Bronchial epithelial cell (primary cell): ENCODE data around the gene EDEM3. TPM values are rescaled to one million over a fixed set of nuclear protein-coding genes. Genes with fewer than 3 reads are reported as not detected.

Source experiments
- DNase-seq: peaks from one replicate; pipeline ENCODE4 v3.0.0-alpha.2; 2010; ENCODE audit warnings: low read depth
- FAIRE-seq: peaks from 2 replicates; lab custom pipeline; 2011; peaks lifted over from hg19 to GRCh38; lab: Jason Lieb, UNC
- H3K27me3 ChIP-seq: 2 replicates; pipeline ENCODE4 v1.5.1; 2011; ENCODE audit warnings: low read length; ENCODE audit not compliant: control insufficient read depth, insufficient read depth
- H3K36me3 ChIP-seq: 2 replicates; pipeline ENCODE4 v1.5.1; 2011; ENCODE audit warnings: low read length; ENCODE audit not compliant: control insufficient read depth, insufficient read depth
- H3K4me3 ChIP-seq: 2 replicates; pipeline ENCODE4 v1.5.1; 2011; ENCODE audit warnings: mild to moderate bottlenecking, low read depth, low read length, control low read depth
- total RNA-seq: library from RNA; depleted of rRNA; stranded (reverse); fragments of >200 nt; gene quantifications from 2 replicates; pipeline ENCODE4 v1.2.1, GENCODE V29; 2014
- TF ChIP-seq, protein P1 (sequence below): IDR thresholded peaks from 2 replicates; pipeline ENCODE4 v1.5.1; 2011; ENCODE audit warnings: mild to moderate bottlenecking, moderate library complexity, low read length, control low read depth, inconsistent platforms; ENCODE audit not compliant: insufficient read depth, severe bottlenecking

Gene EDEM3
- total RNA-seq, 1 donor from 2014 or later: 32.1 TPM

DNA sequence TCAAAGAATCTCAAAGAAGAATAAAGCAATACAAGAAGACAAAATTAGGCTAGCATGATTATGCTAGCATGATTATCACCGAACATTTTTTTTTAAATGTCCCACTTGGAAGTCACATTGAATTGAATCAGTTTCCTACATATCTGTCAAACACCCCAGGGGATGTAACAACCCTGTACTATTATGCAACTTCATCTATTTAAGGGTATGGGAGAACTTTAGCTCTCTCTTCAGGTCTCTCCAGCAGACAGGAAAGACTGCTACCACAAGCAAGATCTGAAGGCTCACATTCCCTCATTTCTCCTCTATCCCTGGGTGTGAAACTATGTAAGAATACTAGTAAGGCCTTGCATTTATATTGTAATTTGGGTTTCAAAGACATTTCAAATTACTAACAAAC, 52.8 kb downstream of the EDEM3 start:
- DNase-seq: no peak
- Histone ChIP-seq H3K4me3 (no peak overlapping the region), H3K36me3 (peaks cover 3% of the 10 kb centered on the region), H3K27me3 (no peaks in the 10 kb centered on the region)
- TF ChIP-seq, protein P1, sequence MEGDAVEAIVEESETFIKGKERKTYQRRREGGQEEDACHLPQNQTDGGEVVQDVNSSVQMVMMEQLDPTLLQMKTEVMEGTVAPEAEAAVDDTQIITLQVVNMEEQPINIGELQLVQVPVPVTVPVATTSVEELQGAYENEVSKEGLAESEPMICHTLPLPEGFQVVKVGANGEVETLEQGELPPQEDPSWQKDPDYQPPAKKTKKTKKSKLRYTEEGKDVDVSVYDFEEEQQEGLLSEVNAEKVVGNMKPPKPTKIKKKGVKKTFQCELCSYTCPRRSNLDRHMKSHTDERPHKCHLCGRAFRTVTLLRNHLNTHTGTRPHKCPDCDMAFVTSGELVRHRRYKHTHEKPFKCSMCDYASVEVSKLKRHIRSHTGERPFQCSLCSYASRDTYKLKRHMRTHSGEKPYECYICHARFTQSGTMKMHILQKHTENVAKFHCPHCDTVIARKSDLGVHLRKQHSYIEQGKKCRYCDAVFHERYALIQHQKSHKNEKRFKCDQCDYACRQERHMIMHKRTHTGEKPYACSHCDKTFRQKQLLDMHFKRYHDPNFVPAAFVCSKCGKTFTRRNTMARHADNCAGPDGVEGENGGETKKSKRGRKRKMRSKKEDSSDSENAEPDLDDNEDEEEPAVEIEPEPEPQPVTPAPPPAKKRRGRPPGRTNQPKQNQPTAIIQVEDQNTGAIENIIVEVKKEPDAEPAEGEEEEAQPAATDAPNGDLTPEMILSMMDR: no peak
- FAIRE-seq: no peak

DNA sequence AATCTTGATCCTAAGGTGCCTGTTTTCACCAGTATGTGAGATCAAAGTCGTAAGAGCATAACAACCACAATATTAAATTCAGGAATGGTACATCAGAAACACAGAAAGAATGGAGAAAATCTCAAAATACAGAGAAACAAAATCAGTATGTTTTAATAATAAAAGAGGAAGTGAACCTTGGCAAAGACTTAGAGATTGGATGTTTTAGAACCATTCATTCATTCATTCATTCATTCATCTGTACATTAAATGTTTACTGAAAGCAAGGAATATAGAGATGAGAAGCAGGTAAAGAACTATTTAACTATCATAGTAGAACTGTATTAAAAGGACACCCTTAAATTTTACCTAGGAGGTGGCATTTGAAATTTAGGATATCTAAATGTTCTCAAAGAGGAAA, 55.7 kb downstream of the EDEM3 start:
- DNase-seq (no peak), FAIRE-seq (no peak)
- TF ChIP-seq, protein P1: no peak
- H3K4me3 ChIP-seq: no peak overlapping the region
- H3K36me3 ChIP-seq: peaks cover 2% of the 10 kb centered on the region
- H3K27me3 ChIP-seq: no peaks in the 10 kb centered on the region

DNA sequence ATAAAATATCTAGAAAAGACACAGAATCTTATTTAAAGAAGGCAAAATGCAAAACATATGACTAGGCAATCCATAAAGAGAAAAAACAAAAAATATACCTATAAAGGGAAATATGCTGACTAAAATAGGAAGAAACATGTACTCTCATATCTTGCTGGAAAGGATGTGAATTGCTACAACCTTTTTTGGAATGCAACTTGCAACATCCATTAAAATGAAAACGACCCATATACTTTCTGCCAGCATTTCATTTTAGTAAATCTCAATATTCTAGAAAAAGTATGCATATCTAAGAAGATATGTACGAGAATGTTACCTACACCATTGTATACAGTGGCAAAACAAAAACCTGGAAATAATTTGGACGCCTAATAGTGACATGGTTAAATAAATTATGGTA, 56.6 kb downstream of the EDEM3 start:
- Histone ChIP-seq H3K27me3 (no peaks in the 10 kb centered on the region), H3K36me3 (no peaks in the 10 kb centered on the region), H3K4me3 (no peak overlapping the region)
- FAIRE-seq (no peak), DNase-seq (no peak)
- TF ChIP-seq, protein P1: no peak

DNA sequence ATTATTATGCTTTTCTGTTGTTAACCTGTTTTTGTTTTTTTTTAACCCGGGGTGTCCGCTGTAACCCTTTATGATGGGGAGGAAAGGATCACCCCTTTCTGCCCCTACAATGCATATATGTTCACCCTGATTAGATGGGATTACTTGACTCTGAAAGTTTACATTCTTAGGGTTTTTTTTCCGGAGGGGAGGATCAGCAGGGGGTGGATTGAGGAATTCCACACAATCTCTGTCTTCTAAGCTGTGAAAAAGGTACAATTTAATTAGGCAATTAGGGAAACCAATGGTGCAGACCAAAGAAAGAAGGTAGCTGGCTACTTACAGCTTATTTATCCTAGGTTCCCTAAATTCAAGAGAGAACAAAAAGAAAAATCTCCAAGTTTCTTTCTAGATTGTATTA, 58.3 kb downstream of the EDEM3 start:
- DNase-seq (no peak), FAIRE-seq (no peak)
- H3K4me3 ChIP-seq: no peak overlapping the region
- no peaks in the 10 kb centered on the region for H3K36me3 ChIP-seq
- no peaks in the 10 kb centered on the region for H3K27me3 ChIP-seq
- TF ChIP-seq, protein P1: no peak

DNA sequence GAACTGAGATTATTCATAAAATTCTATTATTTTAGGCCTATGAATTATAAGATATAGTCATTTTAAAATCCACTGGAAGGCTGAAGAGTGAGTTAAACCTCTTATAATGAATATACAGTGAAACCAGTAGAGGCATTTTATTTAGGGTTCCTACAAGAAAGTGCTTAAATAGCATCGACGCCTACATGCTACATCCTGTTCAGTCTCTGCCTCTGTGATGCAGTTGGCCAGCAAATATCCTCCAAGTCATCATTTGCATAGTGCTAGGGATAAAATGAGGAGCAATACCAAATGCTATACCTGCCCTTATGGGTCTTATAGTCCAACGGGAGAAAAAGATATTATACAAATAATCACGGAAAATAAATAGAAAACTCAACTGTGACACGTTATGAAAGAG, 59.6 kb downstream of the EDEM3 start:
- Histone ChIP-seq H3K4me3 (no peak overlapping the region), H3K27me3 (no peaks in the 10 kb centered on the region), H3K36me3 (no peaks in the 10 kb centered on the region)
- FAIRE-seq (no peak), DNase-seq (no peak)
- TF ChIP-seq, protein P1: no peak

DNA sequence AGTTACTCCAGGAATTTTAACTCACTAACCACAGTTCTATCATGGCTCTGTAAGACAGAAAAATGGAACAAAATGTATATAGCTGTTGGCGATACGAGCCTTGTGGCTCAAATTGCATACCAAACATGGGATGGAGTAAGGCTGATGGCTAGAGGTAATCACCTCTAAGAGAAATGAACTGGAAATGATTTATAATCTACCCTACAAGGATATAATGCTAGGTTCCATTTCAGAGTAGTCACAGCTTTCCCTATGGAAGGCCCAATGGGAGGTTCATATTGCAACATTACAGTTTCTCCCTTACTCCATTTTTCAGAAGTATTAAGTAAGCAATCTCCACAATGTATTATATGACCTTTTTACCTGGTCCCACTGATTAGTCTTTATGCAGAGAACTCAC, 61.6 kb downstream of the EDEM3 start:
- FAIRE-seq: no peak
- H3K36me3 ChIP-seq: no peaks in the 10 kb centered on the region

More for the DNA sequence above, 61.6 kb downstream of the EDEM3 start:
- no peak for DNase-seq
- Histone ChIP-seq H3K27me3 (no peaks in the 10 kb centered on the region), H3K4me3 (no peak overlapping the region)
- TF ChIP-seq, protein P1: no peak
